SIG-M5 treated with dmso at 0.1 percent for 504 hours (cell line): ENCODE measurements around the gene SERPINB12.

Source experiments
- DNase-seq: peaks from one replicate; lab custom pipeline; 2025; ENCODE audit not compliant: unreplicated experiment; lab: John Stamatoyannopoulos, UW

The SERPINB12 gene

DNA sequence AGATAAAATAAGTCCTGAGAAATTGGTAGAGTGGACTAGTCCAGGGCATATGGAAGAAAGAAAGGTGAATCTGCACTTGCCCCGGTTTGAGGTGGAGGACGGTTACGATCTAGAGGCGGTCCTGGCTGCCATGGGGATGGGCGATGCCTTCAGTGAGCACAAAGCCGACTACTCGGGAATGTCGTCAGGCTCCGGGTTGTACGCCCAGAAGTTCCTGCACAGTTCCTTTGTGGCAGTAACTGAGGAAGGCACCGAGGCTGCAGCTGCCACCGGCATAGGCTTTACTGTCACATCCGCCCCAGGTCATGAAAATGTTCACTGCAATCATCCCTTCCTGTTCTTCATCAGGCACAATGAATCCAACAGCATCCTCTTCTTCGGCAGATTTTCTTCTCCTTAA is 54.8 kb downstream of the SERPINB12 start:
- DNase-seq, result no peak

DNA sequence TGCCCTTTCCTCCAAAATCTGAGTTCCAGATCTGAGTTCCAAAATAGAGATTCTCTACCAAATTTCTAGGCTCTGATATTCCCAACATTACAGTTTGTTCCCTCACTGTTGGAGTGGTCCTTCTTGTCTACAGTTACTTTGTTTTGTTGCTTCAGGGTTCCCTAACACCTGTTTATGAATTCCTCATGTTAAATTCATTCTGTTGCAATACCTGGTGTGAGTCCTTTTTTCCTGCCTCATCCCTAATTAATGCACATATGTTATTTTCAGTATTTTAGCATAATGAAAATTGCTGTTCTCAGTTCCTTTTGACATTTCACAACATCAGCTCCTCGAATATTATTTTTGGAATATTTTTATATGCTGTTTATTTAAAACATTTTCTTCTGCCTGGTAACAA is 61.2 kb downstream of the SERPINB12 start:
- DNase-seq, result no peak

DNA sequence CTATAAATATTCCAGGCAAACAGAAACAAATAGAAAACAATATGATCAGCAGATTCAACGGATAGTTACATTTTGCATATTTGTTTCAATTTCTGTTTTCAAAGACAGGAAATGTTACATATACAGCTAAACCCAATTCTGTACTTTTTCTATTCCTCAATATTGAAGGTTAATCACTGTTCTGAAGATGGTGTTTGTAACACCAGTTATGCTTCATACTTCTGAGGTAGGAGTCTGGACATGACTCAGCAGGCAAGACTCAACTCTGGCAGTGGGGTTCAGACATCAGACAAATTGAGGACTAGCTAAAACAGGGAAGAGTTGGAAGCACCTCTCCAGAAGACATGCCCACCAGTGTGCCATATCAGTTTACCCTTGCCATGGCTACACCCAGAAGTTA is 61.6 kb downstream of the SERPINB12 start:
- DNase-seq, result no peak

DNA sequence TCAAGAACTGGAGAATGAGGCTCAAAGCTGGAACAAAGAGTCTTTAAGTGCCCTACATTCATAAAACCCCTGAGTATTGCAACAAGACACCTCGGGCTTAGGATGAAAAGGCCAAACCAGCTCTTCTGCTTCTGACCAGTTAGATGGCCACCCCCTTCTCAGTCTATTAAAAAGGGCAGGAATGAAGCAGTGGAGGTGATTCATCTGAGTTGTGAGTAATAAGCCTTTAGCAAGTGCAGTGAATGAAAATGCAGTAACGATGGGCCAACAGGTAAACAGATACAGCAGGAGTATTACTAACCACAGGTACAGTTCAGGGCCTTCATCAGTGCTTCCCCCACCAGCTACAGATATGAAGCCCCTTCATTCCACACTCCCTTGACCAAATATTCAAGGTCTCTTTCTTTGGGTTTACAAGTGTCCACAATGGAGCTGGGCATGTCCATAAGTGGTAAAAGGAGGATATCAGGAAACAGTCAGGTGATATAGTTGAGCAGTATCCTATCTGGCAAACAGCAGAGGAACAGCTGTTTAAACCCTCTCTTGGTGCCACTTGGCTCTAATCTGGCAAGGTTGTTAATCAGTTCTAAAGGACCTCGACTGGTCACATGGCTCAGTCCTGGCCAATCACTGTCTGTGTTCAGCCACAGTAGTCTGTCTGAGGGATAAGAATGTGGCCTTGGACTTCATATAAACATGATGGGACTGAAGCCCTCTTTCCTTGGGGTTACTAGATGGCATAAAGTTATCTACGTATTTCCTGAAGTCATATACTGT is 62.8 kb downstream of the SERPINB12 start:
- DNase-seq, result no peak

DNA sequence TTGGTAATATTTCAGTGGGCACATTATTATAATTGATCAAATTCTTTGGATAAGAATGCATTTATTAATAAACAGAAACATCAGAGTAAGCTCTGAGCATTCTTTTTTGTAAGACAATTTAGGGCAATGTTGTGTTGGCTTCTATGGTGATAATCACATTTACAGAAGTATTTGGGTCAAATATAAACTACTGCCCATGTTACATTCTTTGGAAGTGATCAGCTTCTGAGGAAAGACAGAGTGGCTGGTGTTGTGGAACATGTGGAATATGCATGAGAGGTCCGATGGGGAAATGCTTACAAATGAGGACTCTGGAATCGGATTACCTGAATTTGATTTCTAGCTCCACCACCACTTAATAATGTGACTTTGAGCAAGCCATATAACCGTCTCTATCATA is 64.4 kb downstream of the SERPINB12 start:
- DNase-seq, result no peak

DNA sequence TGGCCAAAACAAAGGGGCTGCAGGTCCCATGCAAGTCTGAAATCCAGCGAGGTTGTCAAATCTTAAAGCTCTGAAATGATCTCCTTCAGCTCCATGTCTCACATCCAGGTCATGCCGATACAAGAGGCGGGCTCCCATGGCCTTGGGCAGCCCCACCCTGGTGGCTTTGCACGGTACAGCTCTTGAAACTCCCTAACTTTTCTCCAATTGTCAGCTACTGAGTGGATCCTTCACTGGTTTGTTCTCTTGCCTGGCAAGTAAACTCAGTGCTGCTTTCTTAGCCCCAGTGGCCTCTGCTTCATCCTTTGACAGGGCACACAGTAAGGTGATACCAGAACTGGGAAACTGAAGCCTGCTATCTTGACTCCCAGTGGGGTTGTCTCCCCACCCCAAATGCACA is 71.3 kb downstream of the SERPINB12 start:
- no peak for DNase-seq

DNA sequence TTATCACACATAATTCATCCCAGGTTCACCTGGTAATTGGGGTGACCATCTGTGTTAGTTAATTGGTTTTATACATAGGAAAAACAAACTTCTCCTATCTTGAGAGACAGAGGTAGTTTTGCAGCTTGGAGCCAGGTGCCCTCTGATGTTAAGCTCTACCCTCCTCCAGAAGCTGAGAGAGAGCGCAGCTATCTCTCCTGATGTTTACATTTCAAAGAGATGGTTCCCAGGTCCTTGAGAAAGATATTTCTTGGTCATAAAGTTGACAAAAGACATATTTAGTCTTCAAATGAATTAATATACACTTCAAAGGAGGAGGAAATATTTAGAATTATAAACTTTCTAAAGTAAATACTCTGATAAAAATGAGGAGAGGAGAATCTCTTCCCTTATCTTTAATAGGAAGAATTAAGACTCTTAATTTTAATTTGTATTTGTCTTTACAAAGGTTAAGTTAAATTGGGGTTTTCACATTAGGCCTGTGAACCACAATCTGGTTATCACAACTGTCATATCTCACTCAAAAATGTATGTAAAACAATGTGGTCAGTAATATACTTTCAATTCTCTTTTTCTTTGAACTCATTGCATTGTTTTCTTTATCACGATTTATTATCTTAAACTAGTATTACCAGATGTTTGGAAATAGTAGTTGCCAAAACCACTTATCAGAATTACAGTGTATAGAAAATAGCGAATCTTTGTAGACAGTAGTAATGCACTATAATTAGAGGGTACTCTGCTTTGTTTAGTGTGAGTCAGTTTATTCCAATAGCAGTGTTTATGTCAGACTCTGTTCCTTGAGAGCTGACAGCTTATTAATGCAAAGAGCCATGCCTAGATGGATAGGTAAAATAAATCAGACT is 75.1 kb downstream of the SERPINB12 start:
- peak; percentile 1 for DNase-seq

DNA sequence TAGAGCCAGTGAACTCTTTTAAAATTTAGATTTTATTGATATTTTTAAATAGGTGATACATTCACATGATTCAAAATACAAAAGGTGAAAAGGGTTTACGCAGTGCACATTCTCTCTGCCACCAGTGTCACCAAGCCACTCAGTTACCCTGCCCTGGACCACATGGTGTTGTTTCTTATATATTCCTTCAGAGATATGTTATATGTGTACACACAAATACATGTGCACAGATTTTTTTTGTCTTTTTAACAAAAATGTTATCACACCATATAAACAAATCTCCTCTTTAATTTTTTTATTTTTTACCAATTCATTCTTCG is 75.7 kb downstream of the SERPINB12 start:
- DNase-seq, result no peak
